ENCODE measurements around the gene SERINC5.

DNA sequence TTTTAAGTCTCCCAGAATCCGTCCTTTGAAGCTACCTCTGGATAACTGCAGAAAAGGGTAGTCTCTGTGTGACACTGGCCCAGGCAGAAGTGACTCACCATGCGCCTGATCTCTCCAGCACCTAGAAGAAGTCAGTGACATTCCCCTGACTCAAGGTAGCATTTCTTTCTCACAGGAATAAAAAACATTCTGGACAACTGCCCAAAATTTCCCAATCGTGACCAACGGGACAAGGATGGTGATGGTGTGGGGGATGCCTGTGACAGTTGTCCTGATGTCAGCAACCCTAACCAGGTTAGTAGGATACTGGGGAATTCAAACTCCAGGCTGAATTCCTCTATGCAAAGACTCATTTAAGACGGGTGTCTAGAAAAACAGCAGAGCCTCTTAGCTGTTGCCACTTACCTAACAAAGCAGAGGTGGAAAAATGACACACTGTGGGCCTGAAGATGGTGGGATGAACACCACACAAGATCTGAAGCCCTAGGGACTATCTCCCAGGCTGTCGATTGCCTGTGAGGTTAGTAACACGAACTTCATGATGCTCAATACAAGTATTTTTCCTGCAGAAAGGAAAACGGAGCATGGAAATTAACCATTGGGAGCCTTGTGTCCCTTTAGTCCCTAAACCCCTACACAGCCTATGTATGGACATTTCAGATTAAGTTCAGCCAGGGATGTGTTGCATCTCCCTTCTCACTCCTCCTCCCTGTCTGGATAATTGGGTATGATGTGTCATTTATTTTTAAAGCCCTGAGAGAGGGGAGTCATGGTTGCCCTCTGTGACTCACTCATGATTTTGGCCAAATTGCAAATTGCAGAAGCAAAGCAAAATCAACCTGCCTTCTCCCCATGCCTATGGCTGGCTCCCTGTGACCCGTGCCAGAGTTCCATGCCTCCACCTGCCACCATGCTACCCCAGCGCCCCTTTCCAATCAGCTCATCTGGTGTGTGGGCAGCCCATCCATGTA is 183.5 kb downstream of the SERINC5 start:
- TF ChIP-seq CTCF (IDR thresholded peaks at IDR 0.05): no peak
- TF ChIP-seq, protein P1, sequence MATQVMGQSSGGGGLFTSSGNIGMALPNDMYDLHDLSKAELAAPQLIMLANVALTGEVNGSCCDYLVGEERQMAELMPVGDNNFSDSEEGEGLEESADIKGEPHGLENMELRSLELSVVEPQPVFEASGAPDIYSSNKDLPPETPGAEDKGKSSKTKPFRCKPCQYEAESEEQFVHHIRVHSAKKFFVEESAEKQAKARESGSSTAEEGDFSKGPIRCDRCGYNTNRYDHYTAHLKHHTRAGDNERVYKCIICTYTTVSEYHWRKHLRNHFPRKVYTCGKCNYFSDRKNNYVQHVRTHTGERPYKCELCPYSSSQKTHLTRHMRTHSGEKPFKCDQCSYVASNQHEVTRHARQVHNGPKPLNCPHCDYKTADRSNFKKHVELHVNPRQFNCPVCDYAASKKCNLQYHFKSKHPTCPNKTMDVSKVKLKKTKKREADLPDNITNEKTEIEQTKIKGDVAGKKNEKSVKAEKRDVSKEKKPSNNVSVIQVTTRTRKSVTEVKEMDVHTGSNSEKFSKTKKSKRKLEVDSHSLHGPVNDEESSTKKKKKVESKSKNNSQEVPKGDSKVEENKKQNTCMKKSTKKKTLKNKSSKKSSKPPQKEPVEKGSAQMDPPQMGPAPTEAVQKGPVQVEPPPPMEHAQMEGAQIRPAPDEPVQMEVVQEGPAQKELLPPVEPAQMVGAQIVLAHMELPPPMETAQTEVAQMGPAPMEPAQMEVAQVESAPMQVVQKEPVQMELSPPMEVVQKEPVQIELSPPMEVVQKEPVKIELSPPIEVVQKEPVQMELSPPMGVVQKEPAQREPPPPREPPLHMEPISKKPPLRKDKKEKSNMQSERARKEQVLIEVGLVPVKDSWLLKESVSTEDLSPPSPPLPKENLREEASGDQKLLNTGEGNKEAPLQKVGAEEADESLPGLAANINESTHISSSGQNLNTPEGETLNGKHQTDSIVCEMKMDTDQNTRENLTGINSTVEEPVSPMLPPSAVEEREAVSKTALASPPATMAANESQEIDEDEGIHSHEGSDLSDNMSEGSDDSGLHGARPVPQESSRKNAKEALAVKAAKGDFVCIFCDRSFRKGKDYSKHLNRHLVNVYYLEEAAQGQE (IDR thresholded peaks at IDR 0.05; ENCODE audit: insufficient read depth in 1 of 2, low read depth in 2 of 2, low read length in 1 of 2): no peak
- no peak for TF ChIP-seq POLR2AphosphoS5 (IDR thresholded peaks at IDR 0.05; ENCODE audit: low read depth, low read length)
- TF ChIP-seq TCF7L2 (IDR thresholded peaks at IDR 0.05; ENCODE audit: low read depth, low read length): no peak
- TF ChIP-seq SIN3A (IDR thresholded peaks at IDR 0.05; ENCODE audit: borderline replicate concordance, insufficient read depth, low read depth, low read length): no peak

Measured in Panc1 (cell line).